GM21576 (cell line): ENCODE data around the gene CRHR1.

Experiments
- ATAC-seq: cut with Tn5 transposase; IDR thresholded peaks from one replicate; pipeline ENCODE4 v1.9.1; 2021; ENCODE audit warnings: mild to moderate bottlenecking, moderate library complexity; ENCODE audit not compliant: unreplicated experiment

CRHR1 gene

DNA sequence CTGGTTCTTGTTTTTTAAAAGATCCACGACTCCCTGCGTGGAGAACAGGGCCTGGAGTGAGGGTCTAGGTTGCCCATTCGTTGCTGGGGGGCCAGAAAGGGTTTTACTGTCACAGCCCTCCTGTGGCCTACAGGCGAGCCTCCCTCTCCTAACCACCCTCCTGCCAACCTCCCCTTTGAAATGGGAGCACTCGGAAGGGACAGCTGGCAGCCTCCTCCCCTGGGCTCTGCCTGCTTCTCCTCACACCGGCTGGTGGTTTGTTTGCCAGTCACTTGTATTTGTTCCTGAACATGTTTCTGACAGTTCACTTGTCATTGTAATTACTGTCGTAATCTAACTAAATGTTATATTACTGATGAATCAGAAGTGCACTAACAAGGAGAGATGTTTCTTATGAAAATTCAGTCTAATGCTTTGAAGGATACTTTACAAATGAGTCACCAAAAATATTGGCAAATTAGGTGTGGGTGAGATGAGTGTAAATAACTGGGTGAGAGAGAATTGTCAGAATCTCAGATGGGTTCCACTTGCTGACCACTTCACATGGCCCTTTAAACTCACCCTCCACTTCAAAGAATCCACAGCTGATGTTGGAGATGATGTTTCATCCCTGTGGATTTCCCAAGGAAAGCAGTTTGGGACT, 57.9 kb downstream of the CRHR1 start:
- ATAC-seq: no peak

DNA sequence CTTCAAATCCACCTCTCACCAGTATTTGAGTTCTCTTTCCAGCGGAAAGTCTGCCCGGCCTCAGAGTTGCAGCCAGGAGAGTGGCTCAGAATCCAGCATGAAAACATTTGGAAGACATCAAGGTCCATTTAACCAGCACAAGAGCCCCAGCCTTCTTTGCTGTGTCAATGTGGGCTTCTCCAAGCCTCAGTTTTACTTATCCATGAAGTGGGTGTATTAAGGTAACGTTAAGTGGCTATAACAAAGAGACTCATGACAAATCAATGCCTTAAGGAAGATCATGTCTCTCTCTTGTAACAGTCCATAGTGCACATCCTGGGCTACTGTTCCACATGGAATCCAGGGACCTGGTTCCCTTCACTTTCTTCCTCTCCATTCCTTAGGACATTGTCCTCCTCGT, 59.6 kb downstream of the CRHR1 start:
- ATAC-seq: no peak

DNA sequence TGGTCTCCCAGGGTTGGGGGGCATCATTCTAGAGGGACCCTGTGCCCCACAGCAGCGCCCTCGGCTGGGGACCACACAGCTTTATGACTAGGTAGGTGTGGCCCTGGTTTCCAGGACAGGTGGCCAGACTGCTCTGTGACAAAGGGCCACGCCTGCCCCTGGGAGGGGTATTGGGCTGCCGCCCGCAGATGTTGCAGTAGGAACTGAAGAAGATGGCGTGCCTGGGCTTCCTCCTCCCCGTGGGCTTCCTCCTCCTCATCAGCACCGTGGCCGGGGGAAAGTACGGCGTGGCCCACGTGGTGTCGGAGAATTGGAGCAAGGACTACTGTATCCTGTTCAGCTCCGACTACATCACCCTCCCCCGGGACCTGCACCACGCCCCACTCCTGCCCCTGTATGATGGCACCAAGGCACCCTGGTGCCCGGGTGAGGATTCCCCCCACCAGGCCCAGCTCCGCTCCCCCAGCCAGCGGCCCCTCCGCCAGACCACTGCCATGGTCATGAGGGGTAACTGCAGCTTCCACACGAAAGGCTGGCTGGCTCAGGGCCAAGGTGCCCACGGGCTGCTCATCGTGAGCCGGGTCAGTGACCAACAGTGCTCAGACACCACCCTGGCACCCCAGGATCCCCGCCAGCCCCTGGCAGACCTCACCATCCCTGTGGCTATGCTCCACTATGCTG, 60.7 kb downstream of the CRHR1 start, which contains the start of gene SPPL2C:
SPPL2C (plus strand) TSS at position 187 of the 681 bp plus-strand sequence; CDS start at position 213, 26 bp downstream.
- no peak for ATAC-seq

- no peak for ATAC-seq
Measured at GRCh38 chr17:45845376-45846185, 61.5 kb downstream of the CRHR1 start.

DNA sequence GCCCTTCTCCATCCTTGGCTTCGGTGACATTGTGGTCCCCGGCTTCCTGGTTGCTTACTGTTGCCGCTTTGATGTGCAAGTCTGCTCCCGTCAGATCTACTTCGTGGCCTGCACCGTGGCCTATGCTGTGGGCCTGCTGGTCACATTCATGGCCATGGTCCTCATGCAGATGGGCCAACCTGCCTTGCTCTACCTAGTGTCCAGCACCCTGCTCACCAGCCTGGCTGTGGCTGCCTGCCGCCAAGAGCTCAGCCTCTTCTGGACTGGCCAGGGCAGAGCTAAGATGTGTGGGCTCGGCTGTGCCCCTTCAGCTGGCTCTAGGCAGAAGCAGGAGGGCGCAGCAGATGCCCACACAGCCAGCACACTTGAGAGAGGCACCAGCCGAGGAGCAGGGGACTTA, 62.1 kb downstream of the CRHR1 start:
- no peak for ATAC-seq

- ATAC-seq: no peak
Measured at GRCh38 chr17:45846646-45847045, 62.5 kb downstream of the CRHR1 start.

DNA sequence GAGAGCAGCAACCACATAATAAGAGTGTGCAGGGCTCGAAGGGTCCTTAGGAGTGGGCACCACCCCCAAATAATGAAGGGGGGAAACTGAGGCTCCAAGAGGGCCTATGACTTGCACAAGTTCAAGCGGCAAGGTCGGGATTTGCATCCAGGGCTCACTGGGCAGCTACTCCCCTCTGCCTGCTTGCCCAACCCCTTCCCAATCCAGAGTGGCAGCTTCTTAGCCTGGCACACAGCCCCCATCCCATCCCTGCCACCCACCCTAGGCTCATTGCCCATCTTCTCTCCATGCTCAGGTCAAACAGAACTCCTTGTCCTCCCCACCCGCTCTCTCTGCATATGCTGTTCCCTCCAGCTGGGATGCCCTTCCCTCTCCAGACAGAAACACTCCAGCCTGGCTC, 63.0 kb downstream of the CRHR1 start:
- ATAC-seq: no peak

DNA sequence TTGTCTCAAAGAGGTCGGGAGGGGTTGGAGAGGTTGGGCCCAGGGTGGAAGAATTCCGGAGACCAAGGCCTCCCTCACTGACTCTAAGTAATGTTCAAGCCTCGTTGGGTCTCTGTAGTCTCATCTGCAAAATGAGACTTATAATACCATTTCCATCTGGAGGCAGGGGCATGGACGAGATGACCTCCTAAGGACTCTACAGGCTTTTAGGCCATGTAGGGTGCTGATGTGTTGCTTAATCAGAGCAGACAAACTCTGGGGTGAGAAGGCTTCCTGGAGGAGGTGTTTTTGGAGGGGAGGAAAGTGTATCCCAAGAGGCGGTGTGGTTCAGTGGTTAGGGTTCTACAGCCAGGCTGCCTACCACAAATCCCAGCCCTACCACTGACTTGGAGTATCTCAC, 63.6 kb downstream of the CRHR1 start:
- no peak for ATAC-seq

- no peak for ATAC-seq
Measured at GRCh38 chr17:45848405-45848804, 64.3 kb downstream of the CRHR1 start.

DNA sequence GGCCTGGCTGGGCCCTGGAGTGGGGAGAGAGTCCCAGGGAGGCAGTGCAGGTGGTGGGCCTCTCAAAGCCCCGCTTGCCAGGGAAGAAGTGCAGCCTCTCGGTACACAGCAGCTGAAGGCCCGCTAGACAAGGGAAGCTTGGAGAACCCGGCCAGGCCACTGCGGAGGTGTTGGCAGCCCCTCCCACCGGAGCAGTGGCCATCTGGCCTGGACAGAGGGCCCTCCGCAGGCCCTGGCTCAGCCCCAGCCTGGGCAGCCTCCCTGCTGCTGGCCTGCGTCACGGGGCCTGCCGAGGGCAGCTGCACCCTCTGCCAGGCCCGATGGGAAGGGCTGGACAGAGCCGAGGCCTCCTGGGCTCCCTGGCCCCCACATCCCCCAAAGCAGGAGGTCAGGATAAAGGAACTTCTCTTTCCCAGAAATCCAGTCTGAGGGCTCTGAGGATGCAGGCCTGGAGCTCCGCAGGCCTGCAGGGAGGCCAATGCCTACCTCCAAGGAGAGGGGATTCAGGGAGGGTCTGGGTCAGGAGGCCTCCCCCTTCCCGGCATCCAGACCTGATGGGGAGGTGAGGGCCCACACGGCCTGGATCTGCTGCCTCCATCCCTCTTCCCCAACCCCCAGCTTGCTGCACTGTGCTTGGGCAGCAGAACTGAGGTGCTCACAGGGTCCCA, 64.9 kb downstream of the CRHR1 start:
- ATAC-seq: no peak

DNA sequence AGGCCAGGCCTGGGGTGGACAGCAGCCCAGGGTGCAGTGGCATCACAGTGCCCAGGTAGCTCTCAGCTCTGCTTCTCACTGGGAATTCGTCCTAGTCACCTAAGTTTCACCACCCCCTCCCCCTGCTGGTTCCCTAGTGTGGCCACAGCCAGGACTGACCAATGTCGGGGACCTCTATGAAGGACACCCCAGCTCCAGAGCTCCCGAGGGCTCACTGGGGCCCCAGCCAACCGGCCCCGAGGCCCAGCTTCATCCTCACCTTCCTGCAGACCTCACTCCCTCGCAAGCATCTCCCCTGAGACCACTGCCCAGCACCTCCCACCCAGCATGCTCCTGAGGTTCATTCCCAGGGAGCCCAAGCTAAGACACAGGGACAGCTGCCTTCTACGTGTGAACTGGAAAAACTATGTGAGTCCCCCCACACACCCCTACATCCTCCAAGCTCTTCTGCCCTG, 65.4 kb downstream of the CRHR1 start:
- no peak for ATAC-seq

- ATAC-seq: no peak
Measured at GRCh38 chr17:45850011-45850410, 65.9 kb downstream of the CRHR1 start.

- no peak for ATAC-seq
Measured at GRCh38 chr17:45850468-45850867, 66.3 kb downstream of the CRHR1 start.

DNA sequence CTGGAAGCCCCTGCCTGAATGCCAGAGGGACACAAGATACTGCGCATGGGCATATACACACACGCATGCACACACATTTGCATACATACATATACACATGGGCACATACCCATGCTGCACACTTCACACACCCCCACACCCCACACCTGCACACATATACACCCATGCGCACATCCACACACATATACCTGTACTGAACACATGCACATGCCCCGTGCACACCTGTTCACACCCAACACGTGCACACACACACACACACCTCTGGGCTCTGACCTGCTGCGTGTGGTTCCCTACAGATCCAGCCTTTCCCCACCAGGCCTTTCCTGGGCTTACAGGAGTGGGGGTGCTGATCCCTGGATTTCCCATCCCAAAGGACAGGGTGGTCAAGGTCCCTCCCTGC, 66.9 kb downstream of the CRHR1 start:
- ATAC-seq: no peak

DNA sequence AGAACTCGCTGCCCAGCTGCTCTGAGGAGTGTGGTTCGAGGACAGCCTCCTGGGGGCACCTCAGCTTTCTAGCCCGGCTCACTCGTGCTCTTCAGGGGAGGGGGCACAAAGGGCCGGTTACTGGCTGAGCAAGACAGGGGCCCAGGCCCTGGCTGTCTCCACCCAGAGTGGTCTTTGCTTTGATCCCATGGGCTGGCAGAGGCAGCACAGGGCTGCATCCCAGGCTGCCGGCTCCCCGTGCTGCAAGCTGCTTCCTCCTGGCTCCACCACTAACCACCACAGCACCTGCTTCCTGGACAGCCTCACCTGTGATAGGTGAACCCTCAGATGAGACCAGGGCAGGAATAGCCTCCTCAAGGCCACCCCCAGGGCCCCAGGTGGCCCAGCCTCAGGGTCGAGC, 67.3 kb downstream of the CRHR1 start:
- no peak for ATAC-seq

- ATAC-seq: no peak
Measured at GRCh38 chr17:45851873-45852272, 67.8 kb downstream of the CRHR1 start.

GRCh38 chr17:45852535-45853297, 68.6 kb downstream of the CRHR1 start:
- ATAC-seq: no peak

- no peak for ATAC-seq
Measured at GRCh38 chr17:45854209-45854608, 70.1 kb downstream of the CRHR1 start.

DNA sequence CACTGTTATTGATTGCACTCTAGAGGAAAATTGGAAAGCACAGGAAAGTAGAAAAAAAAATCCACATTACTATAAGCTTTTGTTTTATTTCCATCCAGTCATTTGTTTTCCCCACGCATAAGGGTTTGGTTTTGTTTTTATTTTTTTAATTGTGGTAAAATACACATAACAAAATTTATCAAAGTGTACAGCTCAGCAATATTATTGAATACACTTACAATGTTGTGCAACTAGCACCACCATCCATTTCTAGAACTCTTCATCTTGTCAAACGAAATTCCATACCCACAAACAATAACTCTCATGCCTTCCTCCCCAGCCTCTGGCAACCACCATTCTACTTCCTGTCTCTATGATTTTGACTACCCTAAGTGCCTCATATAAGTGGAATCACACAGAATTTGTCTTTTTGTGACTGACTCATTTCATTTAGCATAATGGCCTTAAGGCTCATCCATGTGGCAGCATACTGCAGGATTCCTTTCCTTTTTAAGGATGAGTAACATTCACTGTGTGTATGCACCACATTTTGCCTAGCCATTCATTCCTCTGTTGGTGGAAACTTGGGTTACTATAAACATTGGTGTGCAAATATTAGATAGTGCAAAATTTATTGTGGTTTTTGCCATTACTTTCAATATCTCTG, 71.7 kb downstream of the CRHR1 start:
- ATAC-seq: no peak
